Ovary (tissue), 3 donors: ENCODE results near the gene WIZ.

Source experiments
- EP300 ChIP-seq: sonication (generic); formaldehyde crosslinking; IDR thresholded peaks from one replicate; pipeline ENCODE4 v1.6.1; 2017; ENCODE audit warnings: antibody characterized with exemption
- POLR2A ChIP-seq: fragments of 450-650 bp; IDR thresholded peaks from one replicate; pipeline ENCODE4 v1.6.1; 2017; ENCODE audit warnings: antibody characterized with exemption, mild to moderate bottlenecking, moderate library complexity
- TF ChIP-seq, protein P1 (sequence below), 3 donors: fragments of 450-650 bp in 2 of 3; fragments of 200-600 bp in 1 of 3; IDR thresholded peaks; one replicate each; pipeline versions ENCODE4 v1.5.1 to v1.8.0; 2016 to 2022; ENCODE audit warnings: antibody characterized with exemption in 3 of 3, mild to moderate bottlenecking in 1 of 3
- donor health status: DM: no; HTN: no; CAD: no.

DNA sequence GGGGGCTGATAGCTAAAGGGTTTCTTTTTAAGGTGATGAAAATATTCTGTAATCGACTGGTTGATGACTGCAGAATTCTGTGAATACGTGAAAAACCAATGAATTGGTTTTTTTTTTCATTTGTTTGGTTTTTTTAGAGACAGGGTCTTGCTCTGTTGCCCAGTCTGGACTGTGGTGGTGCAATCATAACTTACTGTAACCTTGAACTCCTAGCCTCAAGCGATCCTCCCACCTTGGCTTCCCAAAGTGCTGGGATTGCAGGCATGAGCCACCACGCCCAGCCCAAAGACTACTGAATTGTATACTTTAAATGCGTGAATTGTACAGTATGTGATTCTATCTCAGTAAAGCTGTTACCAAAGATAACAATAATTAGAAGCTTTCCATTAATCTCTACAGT is 55.3 kb downstream of the WIZ start:
- TF ChIP-seq, protein P1, sequence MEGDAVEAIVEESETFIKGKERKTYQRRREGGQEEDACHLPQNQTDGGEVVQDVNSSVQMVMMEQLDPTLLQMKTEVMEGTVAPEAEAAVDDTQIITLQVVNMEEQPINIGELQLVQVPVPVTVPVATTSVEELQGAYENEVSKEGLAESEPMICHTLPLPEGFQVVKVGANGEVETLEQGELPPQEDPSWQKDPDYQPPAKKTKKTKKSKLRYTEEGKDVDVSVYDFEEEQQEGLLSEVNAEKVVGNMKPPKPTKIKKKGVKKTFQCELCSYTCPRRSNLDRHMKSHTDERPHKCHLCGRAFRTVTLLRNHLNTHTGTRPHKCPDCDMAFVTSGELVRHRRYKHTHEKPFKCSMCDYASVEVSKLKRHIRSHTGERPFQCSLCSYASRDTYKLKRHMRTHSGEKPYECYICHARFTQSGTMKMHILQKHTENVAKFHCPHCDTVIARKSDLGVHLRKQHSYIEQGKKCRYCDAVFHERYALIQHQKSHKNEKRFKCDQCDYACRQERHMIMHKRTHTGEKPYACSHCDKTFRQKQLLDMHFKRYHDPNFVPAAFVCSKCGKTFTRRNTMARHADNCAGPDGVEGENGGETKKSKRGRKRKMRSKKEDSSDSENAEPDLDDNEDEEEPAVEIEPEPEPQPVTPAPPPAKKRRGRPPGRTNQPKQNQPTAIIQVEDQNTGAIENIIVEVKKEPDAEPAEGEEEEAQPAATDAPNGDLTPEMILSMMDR (IDR thresholded peaks at IDR 0.05) = no peak
- TF ChIP-seq POLR2A (no peak), EP300 (no peak)
